Cardiac muscle cell (in vitro differentiated cells and primary cell): ENCODE measurements around the gene CD3E. TPM values are rescaled to one million over a fixed set of nuclear protein-coding genes. Genes with fewer than 3 reads are reported as not detected.
"Not testable (repeated sequence)": the region's sequence is repeated elsewhere in the genome, so short reads cannot be mapped to it uniquely, and the experiment has no call there.

Experiments
- DNase-seq, 2 donors: peaks; one replicate each; pipeline versions ENCODE4 v3.0.0 to v3.0.0-alpha.2; 2010 to 2017; ENCODE audit warnings: low read depth in 1 of 2, low spot score in 1 of 2
- H3K27ac ChIP-seq: fragments of 200-600 bp; sonication (generic); 2 replicates; pipeline ENCODE4 v1.5.1; 2016
- H3K27me3 ChIP-seq: fragments of 200-600 bp; sonication (generic); 2 replicates; pipeline ENCODE4 v1.6.0; 2016; ENCODE audit warnings: control low read depth
- H3K36me3 ChIP-seq: fragments of 200-600 bp; sonication (generic); 2 replicates; pipeline ENCODE4 v1.5.1; 2016; ENCODE audit warnings: control low read depth
- H3K4me1 ChIP-seq: fragments of 200-600 bp; sonication (generic); 2 replicates; pipeline ENCODE4 v1.8.1; 2017; ENCODE audit warnings: low read depth, mild to moderate bottlenecking, mixed run types
- H3K4me3 ChIP-seq: fragments of 200-600 bp; sonication (generic); 2 replicates; pipeline ENCODE4 v1.5.1; 2016; ENCODE audit warnings: mild to moderate bottlenecking
- H3K9me3 ChIP-seq: fragments of 200-600 bp; sonication (generic); 2 replicates; pipeline ENCODE4 v1.5.1; 2017; ENCODE audit warnings: low read depth, mild to moderate bottlenecking, control low read depth
- polyA plus RNA-seq: library from polyadenylated mRNA; unstranded; fragments of >200 nt; fragmentation: Nextera tagmentation; extraction: Ambion mirVana; gene quantifications from 2 replicates; pipeline ENCODE4 v1.2.1, GENCODE V29; 2016
- total RNA-seq: library from RNA; depleted of rRNA; stranded (reverse); fragments of >200 nt; gene quantifications from 2 replicates; pipeline ENCODE4 v1.2.3, GENCODE V29; 2016
- TF ChIP-seq, protein P1 (sequence below): IDR thresholded peaks from 2 replicates; pipeline ENCODE4 v1.5.1; 2012; ENCODE audit warnings: low read depth, mild to moderate bottlenecking, low read length

CD3E gene
- total and polyA plus RNA-seq, 2 experiments from 2014 or later: not detected

DNA sequence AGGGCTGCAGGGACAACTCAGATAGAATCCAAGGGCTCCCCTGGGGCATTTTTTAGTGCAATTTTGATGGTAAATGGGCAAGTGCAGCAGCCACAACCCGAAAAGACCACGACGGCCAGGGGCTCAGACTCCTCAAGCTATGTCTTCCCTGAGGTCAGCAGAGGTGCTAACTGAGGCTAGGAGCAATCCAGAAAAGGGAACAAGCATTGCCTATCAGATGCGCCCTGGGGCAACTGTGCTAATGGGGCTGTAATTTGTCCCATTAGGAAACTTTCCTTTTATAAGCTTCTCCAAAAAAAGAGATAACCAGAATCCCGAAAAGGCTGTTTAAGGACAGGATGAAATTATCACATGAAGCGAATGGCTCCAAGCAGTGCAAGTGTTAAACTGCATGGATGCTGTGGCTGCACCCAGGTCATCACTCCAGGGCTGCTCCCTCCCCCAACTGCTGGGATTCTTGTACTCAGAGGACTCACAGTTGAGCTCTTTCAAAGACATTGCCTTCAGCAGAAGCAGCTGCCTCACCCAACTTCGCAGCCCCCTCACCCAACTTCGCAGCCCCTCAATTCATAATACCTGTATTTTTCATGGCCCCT is 2.8 kb upstream of the CD3E start:
- H3K4me3 ChIP-seq: no peak overlapping the region
- TF ChIP-seq, protein P1, sequence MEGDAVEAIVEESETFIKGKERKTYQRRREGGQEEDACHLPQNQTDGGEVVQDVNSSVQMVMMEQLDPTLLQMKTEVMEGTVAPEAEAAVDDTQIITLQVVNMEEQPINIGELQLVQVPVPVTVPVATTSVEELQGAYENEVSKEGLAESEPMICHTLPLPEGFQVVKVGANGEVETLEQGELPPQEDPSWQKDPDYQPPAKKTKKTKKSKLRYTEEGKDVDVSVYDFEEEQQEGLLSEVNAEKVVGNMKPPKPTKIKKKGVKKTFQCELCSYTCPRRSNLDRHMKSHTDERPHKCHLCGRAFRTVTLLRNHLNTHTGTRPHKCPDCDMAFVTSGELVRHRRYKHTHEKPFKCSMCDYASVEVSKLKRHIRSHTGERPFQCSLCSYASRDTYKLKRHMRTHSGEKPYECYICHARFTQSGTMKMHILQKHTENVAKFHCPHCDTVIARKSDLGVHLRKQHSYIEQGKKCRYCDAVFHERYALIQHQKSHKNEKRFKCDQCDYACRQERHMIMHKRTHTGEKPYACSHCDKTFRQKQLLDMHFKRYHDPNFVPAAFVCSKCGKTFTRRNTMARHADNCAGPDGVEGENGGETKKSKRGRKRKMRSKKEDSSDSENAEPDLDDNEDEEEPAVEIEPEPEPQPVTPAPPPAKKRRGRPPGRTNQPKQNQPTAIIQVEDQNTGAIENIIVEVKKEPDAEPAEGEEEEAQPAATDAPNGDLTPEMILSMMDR: no peak
- H3K4me1 ChIP-seq: no peaks in the 10 kb centered on the region
- H3K36me3 ChIP-seq: no peaks in the 10 kb centered on the region
- no peak for DNase-seq
- H3K27me3 ChIP-seq: peaks cover 26% of the 10 kb centered on the region
- no peak overlapping the region for H3K27ac ChIP-seq
- no peaks in the 10 kb centered on the region for H3K9me3 ChIP-seq

DNA sequence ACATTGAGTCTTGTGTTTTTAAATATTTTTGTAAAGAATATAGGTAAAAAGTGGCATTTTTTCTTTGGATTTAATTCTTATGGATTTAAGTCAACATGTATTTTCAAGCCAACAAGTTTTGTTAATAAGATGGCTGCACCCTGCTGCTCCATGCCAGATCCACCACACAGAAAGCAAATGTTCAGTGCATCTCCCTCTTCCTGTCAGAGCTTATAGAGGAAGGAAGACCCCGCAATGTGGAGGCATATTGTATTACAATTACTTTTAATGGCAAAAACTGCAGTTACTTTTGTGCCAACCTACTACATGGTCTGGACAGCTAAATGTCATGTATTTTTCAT is 333 bp upstream of the CD3E start:
- DNase-seq: no peak
- no peak overlapping the region for H3K27ac ChIP-seq
- no peak overlapping the region for H3K4me3 ChIP-seq
- no peaks in the 10 kb centered on the region for H3K9me3 ChIP-seq
- H3K27me3 ChIP-seq: peaks cover 26% of the 10 kb centered on the region
- H3K36me3 ChIP-seq: no peaks in the 10 kb centered on the region
- H3K4me1 ChIP-seq: no peaks in the 10 kb centered on the region
- TF ChIP-seq, protein P1: no peak

DNA sequence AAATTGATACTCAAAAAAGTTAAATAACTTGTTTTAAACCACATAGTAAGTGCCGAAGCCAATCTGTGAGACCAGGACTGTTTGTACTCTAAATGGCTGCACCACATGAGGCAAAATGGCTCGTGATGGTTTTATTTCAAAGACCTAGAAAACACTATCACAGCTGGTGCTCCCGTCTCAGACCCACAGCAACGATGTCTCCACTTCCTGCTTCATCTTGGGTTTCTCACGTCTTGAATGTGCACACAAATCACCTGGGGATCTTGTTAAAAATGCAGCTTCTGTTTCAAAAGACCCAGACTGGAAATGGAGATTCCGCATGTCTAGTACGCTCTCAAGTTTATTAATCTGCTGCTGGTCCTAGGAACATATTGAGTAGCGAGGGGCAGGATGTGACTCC is 1.2 kb downstream of the CD3E start:
- H3K9me3 ChIP-seq: no peaks in the 10 kb centered on the region
- no peaks in the 10 kb centered on the region for H3K36me3 ChIP-seq
- H3K27ac ChIP-seq: no peak overlapping the region
- TF ChIP-seq, protein P1: no peak
- no peak for DNase-seq
- peaks cover 21% of the 10 kb centered on the region for H3K27me3 ChIP-seq
- no peaks in the 10 kb centered on the region for H3K4me1 ChIP-seq
- no peak overlapping the region for H3K4me3 ChIP-seq

DNA sequence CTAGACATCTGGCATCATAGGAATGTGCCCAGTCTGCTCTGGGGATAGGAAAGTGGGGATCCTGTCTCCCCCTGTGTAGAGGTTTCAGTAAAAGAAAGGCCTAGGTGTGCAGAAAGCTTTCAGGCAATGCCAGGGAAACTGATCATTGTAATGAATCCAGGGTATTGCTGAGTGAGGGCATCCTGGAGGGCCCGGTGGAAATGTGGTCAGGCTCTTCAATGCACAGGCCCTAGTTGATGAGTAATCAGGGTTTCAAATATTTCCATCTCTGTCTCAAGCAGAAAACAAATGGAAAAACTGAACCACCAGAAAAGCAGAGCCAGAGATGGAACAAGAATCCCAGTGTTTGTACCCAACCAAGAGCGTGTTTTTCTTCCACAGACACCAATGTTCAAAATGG is 2.0 kb downstream of the CD3E start:
- TF ChIP-seq, protein P1: no peak

DNA sequence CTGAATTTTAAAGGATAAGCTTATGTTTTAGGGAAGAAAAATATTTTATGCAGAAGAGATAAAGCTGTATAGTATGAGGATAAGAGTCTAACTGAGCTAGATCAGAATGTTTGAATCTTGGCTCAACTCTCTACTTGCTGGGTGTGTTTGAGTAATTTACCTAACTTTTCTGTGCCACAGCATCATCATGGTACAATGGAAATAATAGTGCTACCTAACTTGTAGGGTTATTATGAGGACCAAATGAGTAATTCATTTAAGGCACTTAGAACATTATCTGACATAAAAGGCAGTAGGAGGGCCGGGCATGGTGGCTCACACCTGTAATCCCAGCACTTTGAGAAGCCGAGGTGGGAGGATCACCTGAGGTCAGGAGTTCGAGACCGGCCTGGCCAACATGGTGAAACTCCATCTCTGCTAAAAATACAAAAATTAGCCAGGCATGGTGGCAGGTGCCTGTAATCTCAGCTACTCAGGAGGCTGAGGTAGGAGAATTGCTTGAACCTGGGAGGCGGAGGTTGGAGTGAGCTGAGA is 4.5 kb downstream of the CD3E start:
- H3K27ac ChIP-seq, H3K36me3 ChIP-seq, H3K27me3 ChIP-seq, DNase-seq, H3K4me3 ChIP-seq, H3K4me1 ChIP-seq, H3K9me3 ChIP-seq: not testable (repeated sequence)

More for the DNA sequence above, 2.0 kb downstream of the CD3E start:
- Histone ChIP-seq H3K36me3 (no peaks in the 10 kb centered on the region), H3K27me3 (peaks cover 14% of the 10 kb centered on the region), H3K27ac (no peak overlapping the region), H3K4me3 (no peak overlapping the region), H3K9me3 (no peaks in the 10 kb centered on the region), H3K4me1 (no peaks in the 10 kb centered on the region)
- DNase-seq: peak in 1 of 2 donors; percentile 1

DNA sequence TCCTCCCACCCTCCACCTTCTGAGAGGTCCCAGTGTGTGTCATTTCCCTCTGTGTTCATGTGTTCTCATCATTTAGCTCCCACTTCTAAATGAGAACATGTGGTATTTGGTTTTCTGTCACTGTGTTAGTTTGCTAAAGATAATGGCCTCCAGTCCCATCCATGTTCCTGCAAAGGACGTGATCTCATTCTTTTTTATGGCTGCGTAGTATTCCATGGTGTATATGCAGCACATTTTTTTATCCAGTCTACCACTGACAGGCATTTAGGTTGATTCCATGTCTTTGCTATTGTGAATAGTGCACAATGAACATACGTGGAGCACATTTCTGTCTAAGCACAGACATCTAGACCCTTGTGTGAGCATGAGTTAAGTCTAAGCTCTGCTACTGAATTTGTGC is 5.7 kb downstream of the CD3E start:
- Histone ChIP-seq H3K4me3 (no peak overlapping the region), H3K9me3 (no peaks in the 10 kb centered on the region), H3K27me3 (peaks cover 3% of the 10 kb centered on the region), H3K36me3 (no peaks in the 10 kb centered on the region), H3K4me1 (no peaks in the 10 kb centered on the region), H3K27ac (no peak overlapping the region)
- TF ChIP-seq, protein P1: no peak
- no peak for DNase-seq
